Adrenal gland (tissue), 12 donors: ENCODE results near the gene LTB. TPM values are rescaled to one million over a fixed set of nuclear protein-coding genes. Genes with fewer than 3 reads are reported as not detected.

Experiments used
- DNase-seq, 7 donors: peaks; one replicate each; pipeline ENCODE4 v3.0.0-alpha.2; 2019 to 2020
- H3K27ac ChIP-seq, 5 donors: fragments of 200-600 bp; sonication (generic) in 4 of 5; 1 replicate in 3 of 5; 2 replicates in 2 of 5; pipeline versions ENCODE4 v1.5.1 to v1.8.0; 2016 to 2020; ENCODE audit warnings: mild to moderate bottlenecking in 1 of 5
- H3K27me3 ChIP-seq: fragments of 200-600 bp; 2 replicates; pipeline ENCODE4 v1.8.0; 2021
- H3K36me3 ChIP-seq, 2 donors: fragments of 200-600 bp; replicated peaks in 1 of 2; 1 replicate in 1 of 2; 2 replicates in 1 of 2; pipeline versions ENCODE4 v1.5.1 to v1.8.0; 2018 to 2022
- H3K4me1 ChIP-seq, 2 donors: fragments of 200-600 bp; replicated peaks in 1 of 2; 1 replicate in 1 of 2; 2 replicates in 1 of 2; pipeline versions ENCODE4 v1.5.1 to v1.8.0; 2018 to 2021
- H3K4me3 ChIP-seq, 4 donors: fragments of 200-600 bp; sonication (generic) in 3 of 4; one replicate each; pipeline ENCODE4 v1.5.1; 2016 to 2018
- H3K9me3 ChIP-seq, 3 donors: fragments of 200-600 bp; sonication (generic) in 1 of 3; replicated peaks in 1 of 3; 1 replicate in 2 of 3; 2 replicates in 1 of 3; pipeline versions ENCODE4 v1.5.1 to v1.8.0; 2016 to 2021
- POLR2A ChIP-seq, 2 donors: fragments of 450-650 bp; IDR thresholded peaks; one replicate each; pipeline ENCODE4 v1.6.1; 2017; ENCODE audit warnings: antibody characterized with exemption in 2 of 2, mild to moderate bottlenecking in 2 of 2, moderate library complexity in 1 of 2
- WGBS, 4 donors: extraction: QIAGEN DNeasy Blood & Tissue Kit in 2 of 4; methylation state at CpG; one replicate each; pipeline versions ENCODE4 v1.1.5 to v1.1.7; 2013 to 2017; 5-methylcytosine and 5-hydroxymethylcytosine counted together
- intact Hi-C, 2 donors: fragments of 100-400 bp; cut with DNase I; formaldehyde crosslinking; loops; one replicate each; pipeline versions ENCODE4 v1.14.1 to v1.15.0; 2022 to 2023
- polyA plus RNA-seq, 3 donors: library from polyadenylated mRNA; stranded (reverse); fragments of 200-250 nt in 2 of 3; fragments of 350-450 nt in 1 of 3; fragmentation: Illumina TruSeq in 1 of 3; extraction: RNeasy Lipid Tissue Mini Kit (QIAGEN cat#74804) in 1 of 3; gene quantifications; one replicate each; pipeline ENCODE4 v1.2.3, GENCODE V29; 2013 to 2014
- total RNA-seq, 9 donors: library from RNA; depleted of rRNA in 4 of 9; stranded (reverse); fragments of >200 nt in 4 of 9; fragments of 120-200 nt in 1 of 9; fragmentation: NEBNext Ultra II Directional in 1 of 9; extraction: Animal tissue kit (Norgen Biotek cat#: 25700) in 1 of 9; gene quantifications; one replicate each; pipeline versions ENCODE4 v1.1.0 to v1.2.4, GENCODE V29; 2013 to 2023
- TF ChIP-seq, protein P1 (sequence below), 6 experiments: fragments of 450-650 bp in 4 of 6; fragments of 200-600 bp in 2 of 6; sonication (generic) in 1 of 6; IDR thresholded peaks; 1 replicate in 5 of 6; 2 replicates in 1 of 6; pipeline versions ENCODE4 v1.5.1 to v1.8.0; 2016 to 2021; ENCODE audit warnings: antibody characterized with exemption in 6 of 6, mild to moderate bottlenecking in 2 of 6, moderate library complexity in 1 of 6
- donor health status: healthy with polysubstance abuse.
- donor health status: Bipolar disorder and iron deficiency.
- donor health status: DM: yes; HTN: yes; CAD: no.
- donor health status: DM: no; HTN: no; CAD: no.
- donor health status: DM: no; HTN: no; CAD: no.
- donor health status: DM: yes; HTN: yes; CAD: no.

LTB gene
- total and polyA plus RNA-seq, 12 donors, result 0.31 to 6.7 (median 1.1) TPM; not detected in 3

- Histone ChIP-seq H3K27me3 (no peaks in the 10 kb centered on the region), H3K4me1 (no peaks in the 10 kb centered on the region), H3K9me3 (no peaks in the 10 kb centered on the region), H3K27ac (peak overlapping the region in 1 of 5 donors; percentile 65), H3K4me3 (no peak overlapping the region), H3K36me3 (no peaks in the 10 kb centered on the region)
- no peak for DNase-seq
- TF ChIP-seq POLR2A (IDR thresholded peaks at IDR 0.05), result no peak
- TF ChIP-seq, protein P1, sequence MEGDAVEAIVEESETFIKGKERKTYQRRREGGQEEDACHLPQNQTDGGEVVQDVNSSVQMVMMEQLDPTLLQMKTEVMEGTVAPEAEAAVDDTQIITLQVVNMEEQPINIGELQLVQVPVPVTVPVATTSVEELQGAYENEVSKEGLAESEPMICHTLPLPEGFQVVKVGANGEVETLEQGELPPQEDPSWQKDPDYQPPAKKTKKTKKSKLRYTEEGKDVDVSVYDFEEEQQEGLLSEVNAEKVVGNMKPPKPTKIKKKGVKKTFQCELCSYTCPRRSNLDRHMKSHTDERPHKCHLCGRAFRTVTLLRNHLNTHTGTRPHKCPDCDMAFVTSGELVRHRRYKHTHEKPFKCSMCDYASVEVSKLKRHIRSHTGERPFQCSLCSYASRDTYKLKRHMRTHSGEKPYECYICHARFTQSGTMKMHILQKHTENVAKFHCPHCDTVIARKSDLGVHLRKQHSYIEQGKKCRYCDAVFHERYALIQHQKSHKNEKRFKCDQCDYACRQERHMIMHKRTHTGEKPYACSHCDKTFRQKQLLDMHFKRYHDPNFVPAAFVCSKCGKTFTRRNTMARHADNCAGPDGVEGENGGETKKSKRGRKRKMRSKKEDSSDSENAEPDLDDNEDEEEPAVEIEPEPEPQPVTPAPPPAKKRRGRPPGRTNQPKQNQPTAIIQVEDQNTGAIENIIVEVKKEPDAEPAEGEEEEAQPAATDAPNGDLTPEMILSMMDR (IDR thresholded peaks at IDR 0.05), result no peak
- WGBS, 4 donors, result 69 to 83% (median 76%) methylated on average over 13 to 14 of the region's 14 CpGs
- intact Hi-C loops, result no loop called here
Measured at GRCh38 chr6:31574106-31575061, 7.8 kb downstream of the LTB start.

DNA sequence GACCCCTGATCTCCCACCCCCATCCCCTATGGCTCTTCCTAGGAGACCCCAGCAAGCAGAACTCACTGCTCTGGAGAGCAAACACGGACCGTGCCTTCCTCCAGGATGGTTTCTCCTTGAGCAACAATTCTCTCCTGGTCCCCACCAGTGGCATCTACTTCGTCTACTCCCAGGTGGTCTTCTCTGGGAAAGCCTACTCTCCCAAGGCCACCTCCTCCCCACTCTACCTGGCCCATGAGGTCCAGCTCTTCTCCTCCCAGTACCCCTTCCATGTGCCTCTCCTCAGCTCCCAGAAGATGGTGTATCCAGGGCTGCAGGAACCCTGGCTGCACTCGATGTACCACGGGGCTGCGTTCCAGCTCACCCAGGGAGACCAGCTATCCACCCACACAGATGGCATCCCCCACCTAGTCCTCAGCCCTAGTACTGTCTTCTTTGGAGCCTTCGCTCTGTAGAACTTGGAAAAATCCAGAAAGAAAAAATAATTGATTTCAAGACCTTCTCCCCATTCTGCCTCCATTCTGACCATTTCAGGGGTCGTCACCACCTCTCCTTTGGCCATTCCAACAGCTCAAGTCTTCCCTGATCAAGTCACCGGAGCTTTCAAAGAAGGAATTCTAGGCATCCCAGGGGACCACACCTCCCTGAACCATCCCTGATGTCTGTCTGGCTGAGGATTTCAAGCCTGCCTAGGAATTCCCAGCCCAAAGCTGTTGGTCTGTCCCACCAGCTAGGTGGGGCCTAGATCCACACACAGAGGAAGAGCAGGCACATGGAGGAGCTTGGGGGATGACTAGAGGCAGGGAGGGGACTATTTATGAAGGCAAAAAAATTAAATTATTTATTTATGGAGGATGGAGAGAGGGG, 8.8 kb downstream of the LTB start:
- intact Hi-C loops, result no loop called here
- Histone ChIP-seq H3K27me3 (no peaks in the 10 kb centered on the region), H3K36me3 (no peaks in the 10 kb centered on the region), H3K4me1 (no peaks in the 10 kb centered on the region), H3K27ac (no peak overlapping the region), H3K9me3 (no peaks in the 10 kb centered on the region), H3K4me3 (no peak overlapping the region)
- TF ChIP-seq, protein P1 (IDR thresholded peaks at IDR 0.05), result no peak
- TF ChIP-seq POLR2A (IDR thresholded peaks at IDR 0.05), result no peak
- no peak for DNase-seq
- 85 to 89% (median 87%) methylated on average over 9 of the region's 9 CpGs for WGBS, 4 donors

DNA sequence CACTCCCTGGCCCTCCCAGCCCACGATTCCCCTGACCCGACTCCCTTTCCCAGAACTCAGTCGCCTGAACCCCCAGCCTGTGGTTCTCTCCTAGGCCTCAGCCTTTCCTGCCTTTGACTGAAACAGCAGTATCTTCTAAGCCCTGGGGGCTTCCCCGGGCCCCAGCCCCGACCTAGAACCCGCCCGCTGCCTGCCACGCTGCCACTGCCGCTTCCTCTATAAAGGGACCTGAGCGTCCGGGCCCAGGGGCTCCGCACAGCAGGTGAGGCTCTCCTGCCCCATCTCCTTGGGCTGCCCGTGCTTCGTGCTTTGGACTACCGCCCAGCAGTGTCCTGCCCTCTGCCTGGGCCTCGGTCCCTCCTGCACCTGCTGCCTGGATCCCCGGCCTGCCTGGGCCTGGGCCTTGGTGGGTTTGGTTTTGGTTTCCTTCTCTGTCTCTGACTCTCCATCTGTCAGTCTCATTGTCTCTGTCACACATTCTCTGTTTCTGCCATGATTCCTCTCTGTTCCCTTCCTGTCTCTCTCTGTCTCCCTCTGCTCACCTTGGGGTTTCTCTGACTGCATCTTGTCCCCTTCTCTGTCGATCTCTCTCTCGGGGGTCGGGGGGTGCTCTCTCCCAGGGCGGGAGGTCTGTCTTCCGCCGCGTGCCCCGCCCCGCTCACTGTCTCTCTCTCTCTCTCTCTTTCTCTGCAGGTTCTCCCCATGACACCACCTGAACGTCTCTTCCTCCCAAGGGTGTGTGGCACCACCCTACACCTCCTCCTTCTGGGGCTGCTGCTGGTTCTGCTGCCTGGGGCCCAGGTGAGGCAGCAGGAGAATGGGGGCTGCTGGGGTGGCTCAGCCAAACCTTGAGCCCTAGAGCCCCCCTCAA, 9.9 kb downstream of the LTB start, which contains the start of gene LTA:
Gene LTA (plus strand): TSS at position 249 of the 871 bp plus-strand sequence. CDS start 454 bp downstream, at position 703.
- H3K9me3 ChIP-seq, result no peaks in the 10 kb centered on the region
- no peak for DNase-seq
- H3K4me1 ChIP-seq, result no peaks in the 10 kb centered on the region
- intact Hi-C loops, result no loop called here
- no peak within 1 kb of the TSS for H3K4me3 ChIP-seq
- 79 to 89% (median 85%) methylated on average over 20 to 27 of the region's 27 CpGs for WGBS, 4 donors
- no peaks in the 10 kb centered on the region for H3K36me3 ChIP-seq
- no peak for TF ChIP-seq POLR2A (IDR thresholded peaks at IDR 0.05)
- no peak within 1 kb of the TSS for H3K27ac ChIP-seq
- no peaks in the 10 kb centered on the region for H3K27me3 ChIP-seq

DNA sequence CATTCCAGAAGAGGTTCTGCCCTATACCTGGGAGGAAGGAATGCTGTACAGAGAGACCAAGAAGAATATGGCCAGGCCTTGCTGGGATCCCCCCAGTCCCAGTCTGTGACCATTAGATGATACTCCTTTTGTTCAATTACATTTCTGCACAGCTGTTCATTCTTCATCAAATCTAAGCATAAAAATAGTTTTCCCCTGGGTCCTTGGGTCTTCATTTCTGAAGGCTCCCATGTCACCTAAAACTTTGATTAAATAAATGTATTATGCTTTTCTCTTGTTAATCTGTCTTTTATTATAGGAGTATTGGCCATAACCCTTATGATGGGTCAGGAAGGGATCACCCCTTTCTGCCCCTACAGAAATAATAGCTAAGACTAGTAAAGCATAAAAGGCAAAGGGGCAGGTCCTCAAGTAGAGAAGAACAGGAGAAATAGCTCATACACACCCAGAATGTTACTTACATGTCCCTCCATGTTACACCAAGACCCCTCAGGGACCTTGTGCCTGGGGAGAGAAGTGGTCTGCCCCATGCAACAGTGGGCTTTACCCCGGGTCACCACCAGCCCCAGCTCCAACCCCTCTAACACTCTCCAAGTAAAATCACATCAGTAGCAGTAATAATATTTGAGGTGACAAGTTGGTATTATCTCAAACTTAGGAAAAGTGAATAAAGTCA, 12.2 kb downstream of the LTB start:
- no peaks in the 10 kb centered on the region for H3K9me3 ChIP-seq

More for the DNA sequence above, 12.2 kb downstream of the LTB start:
- H3K27me3 ChIP-seq, result no peaks in the 10 kb centered on the region
- H3K36me3 ChIP-seq, result no peaks in the 10 kb centered on the region
- intact Hi-C loops, result no loop called here
- 80 to 100% (median 84%) methylated on average over 1 of the region's 1 CpG for WGBS, 4 donors
- DNase-seq, result no peak
- no peak overlapping the region for H3K27ac ChIP-seq
- no peak overlapping the region for H3K4me3 ChIP-seq
- TF ChIP-seq, protein P1 (IDR thresholded peaks at IDR 0.05), result no peak
- no peak for TF ChIP-seq POLR2A (IDR thresholded peaks at IDR 0.05)
- H3K4me1 ChIP-seq, result no peaks in the 10 kb centered on the region
